SK-N-SH (cell line): ENCODE data around the gene FAM228B.

Experiments used
- EP300 ChIP-seq, 2 experiments: IDR thresholded peaks; 2 replicates each; pipeline versions ENCODE4 v1.4.0 to v1.6.1; 2012; ENCODE audit warnings: borderline replicate concordance in 1 of 2, low read depth in 1 of 2, low read length in 1 of 2
- FOSL2 ChIP-seq: IDR thresholded peaks from 2 replicates; pipeline ENCODE4 v1.4.0; 2012; ENCODE audit warnings: low read depth, mild to moderate bottlenecking, moderate library complexity, borderline replicate concordance
- MXI1 ChIP-seq: IDR thresholded peaks from 2 replicates; pipeline ENCODE4 v1.6.1; 2012; ENCODE audit warnings: mild to moderate bottlenecking, low read depth, low read length, improper control_type of control experiment
- NRF1 ChIP-seq: IDR thresholded peaks from 2 replicates; pipeline ENCODE4 v1.6.1; 2012; ENCODE audit warnings: low read depth, mild to moderate bottlenecking, low read length
- POLR2AphosphoS5 ChIP-seq: IDR thresholded peaks from 2 replicates; pipeline ENCODE4 v1.6.1; 2012; ENCODE audit warnings: low read depth, low read length
- RAD21 ChIP-seq: IDR thresholded peaks from 2 replicates; pipeline ENCODE4 v1.6.1; 2012; ENCODE audit warnings: mild to moderate bottlenecking, low read length
- REST ChIP-seq: IDR thresholded peaks from 2 replicates; pipeline ENCODE4 v1.6.1; 2012; ENCODE audit warnings: mild to moderate bottlenecking, low read depth, low read length, moderate library complexity
- RFX5 ChIP-seq: IDR thresholded peaks from 2 replicates; pipeline ENCODE4 v1.6.1; 2012; ENCODE audit warnings: mild to moderate bottlenecking, improper control_type of control experiment, low read length
- TEAD4 ChIP-seq: IDR thresholded peaks from 2 replicates; pipeline ENCODE4 v1.4.0; 2012; ENCODE audit warnings: mild to moderate bottlenecking, borderline replicate concordance; ENCODE audit not compliant: insufficient read depth
- YY1 ChIP-seq: IDR thresholded peaks from 2 replicates; pipeline ENCODE4 v1.4.0; 2012; ENCODE audit warnings: low read depth, mild to moderate bottlenecking
- TF ChIP-seq, protein P1 (sequence below): fragments of 200-600 bp; sonication (generic); IDR thresholded peaks from 2 replicates; pipeline ENCODE4 v1.6.1; 2017; ENCODE audit warnings: antibody characterized with exemption, mild to moderate bottlenecking, moderate library complexity
- TF ChIP-seq, protein P2 (sequence below): fragments of 150-350 bp; IDR thresholded peaks from 2 replicates; pipeline ENCODE4 v1.6.1; 2017; ENCODE audit warnings: antibody characterized with exemption, low read length, low read depth, borderline replicate concordance

- TF ChIP-seq, protein P1, sequence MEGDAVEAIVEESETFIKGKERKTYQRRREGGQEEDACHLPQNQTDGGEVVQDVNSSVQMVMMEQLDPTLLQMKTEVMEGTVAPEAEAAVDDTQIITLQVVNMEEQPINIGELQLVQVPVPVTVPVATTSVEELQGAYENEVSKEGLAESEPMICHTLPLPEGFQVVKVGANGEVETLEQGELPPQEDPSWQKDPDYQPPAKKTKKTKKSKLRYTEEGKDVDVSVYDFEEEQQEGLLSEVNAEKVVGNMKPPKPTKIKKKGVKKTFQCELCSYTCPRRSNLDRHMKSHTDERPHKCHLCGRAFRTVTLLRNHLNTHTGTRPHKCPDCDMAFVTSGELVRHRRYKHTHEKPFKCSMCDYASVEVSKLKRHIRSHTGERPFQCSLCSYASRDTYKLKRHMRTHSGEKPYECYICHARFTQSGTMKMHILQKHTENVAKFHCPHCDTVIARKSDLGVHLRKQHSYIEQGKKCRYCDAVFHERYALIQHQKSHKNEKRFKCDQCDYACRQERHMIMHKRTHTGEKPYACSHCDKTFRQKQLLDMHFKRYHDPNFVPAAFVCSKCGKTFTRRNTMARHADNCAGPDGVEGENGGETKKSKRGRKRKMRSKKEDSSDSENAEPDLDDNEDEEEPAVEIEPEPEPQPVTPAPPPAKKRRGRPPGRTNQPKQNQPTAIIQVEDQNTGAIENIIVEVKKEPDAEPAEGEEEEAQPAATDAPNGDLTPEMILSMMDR = no peak
- TF ChIP-seq, protein P2, sequence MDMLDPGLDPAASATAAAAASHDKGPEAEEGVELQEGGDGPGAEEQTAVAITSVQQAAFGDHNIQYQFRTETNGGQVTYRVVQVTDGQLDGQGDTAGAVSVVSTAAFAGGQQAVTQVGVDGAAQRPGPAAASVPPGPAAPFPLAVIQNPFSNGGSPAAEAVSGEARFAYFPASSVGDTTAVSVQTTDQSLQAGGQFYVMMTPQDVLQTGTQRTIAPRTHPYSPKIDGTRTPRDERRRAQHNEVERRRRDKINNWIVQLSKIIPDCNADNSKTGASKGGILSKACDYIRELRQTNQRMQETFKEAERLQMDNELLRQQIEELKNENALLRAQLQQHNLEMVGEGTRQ = no peak
- TF ChIP-seq NRF1 (no peak), POLR2AphosphoS5 (no peak), FOSL2 (no peak), REST (no peak), YY1 (no peak), TEAD4 (no peak), EP300 (IDR thresholded peaks at IDR 0.05; ENCODE audit: borderline replicate concordance in 1 of 2, low read depth in 1 of 2, low read length in 1 of 2) (no peak), RAD21 (no peak), MXI1 (no peak), RFX5 (no peak)
Observed at GRCh38 chr2:24132543-24132942, 9.3 kb downstream of the FAM228B start.
